ENCODE results near the gene RICTOR. TPM values are rescaled to one million over a fixed set of nuclear protein-coding genes. Genes with fewer than 3 reads are reported as not detected.

Gene RICTOR
- total RNA-seq, 1 donor from 2014 or later, result 42.2 TPM

DNA sequence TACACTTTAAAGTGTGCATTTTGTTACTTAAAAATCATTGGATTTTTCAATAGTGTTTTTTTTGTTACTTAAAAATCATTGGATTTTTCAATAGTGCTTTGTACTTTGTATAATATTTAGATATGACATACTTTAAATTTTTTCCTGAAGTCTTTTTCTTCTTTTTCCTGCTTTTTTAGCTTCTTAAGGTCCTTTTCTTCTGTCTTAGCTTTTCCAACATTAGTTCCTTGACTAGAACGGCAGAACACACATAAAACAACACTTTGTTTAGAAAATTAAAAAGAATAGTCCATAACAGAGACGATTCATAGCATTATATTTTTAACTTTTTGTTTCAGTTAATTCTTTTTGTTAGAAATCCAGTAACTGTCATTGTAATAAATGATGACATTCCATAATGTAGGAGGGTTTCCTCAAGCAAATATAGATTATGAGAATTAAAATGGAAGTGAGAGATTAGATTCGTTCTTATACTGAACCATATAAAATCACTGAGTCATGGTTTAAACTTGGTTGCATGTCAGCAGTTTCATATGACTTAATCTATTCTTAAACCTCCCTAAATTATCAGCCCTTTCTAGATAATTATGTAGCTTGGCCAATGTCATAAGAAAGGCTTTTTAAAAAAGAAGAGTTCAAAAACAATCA, 45.3 kb upstream of the RICTOR start:
- H3K36me3 Mint-ChIP-seq (ENCODE audit: insufficient read depth), result no peaks in the 10 kb centered on the region
- H3K4me3 Mint-ChIP-seq (ENCODE audit: low read depth), result no peak overlapping the region
- H3K27ac Mint-ChIP-seq, result no peak overlapping the region
- H3K27me3 Mint-ChIP-seq, result peaks cover 6% of the 10 kb centered on the region
- no peak for DNase-seq (ENCODE audit: low spot score, unreplicated experiment)
- H3K9me3 Mint-ChIP-seq (ENCODE audit: low read depth), result no peaks in the 10 kb centered on the region
- H3K4me1 Mint-ChIP-seq (ENCODE audit: low read depth), result peaks cover 10% of the 10 kb centered on the region
- TF ChIP-seq, protein P1, sequence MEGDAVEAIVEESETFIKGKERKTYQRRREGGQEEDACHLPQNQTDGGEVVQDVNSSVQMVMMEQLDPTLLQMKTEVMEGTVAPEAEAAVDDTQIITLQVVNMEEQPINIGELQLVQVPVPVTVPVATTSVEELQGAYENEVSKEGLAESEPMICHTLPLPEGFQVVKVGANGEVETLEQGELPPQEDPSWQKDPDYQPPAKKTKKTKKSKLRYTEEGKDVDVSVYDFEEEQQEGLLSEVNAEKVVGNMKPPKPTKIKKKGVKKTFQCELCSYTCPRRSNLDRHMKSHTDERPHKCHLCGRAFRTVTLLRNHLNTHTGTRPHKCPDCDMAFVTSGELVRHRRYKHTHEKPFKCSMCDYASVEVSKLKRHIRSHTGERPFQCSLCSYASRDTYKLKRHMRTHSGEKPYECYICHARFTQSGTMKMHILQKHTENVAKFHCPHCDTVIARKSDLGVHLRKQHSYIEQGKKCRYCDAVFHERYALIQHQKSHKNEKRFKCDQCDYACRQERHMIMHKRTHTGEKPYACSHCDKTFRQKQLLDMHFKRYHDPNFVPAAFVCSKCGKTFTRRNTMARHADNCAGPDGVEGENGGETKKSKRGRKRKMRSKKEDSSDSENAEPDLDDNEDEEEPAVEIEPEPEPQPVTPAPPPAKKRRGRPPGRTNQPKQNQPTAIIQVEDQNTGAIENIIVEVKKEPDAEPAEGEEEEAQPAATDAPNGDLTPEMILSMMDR (IDR thresholded peaks at IDR 0.05; ENCODE audit: unreplicated experiment), result no peak

- no peak for DNase-seq (ENCODE audit: low spot score, unreplicated experiment)
- Mint-ChIP-seq H3K36me3 (ENCODE audit: insufficient read depth) (no peaks in the 10 kb centered on the region), H3K4me1 (ENCODE audit: low read depth) (peaks cover 10% of the 10 kb centered on the region), H3K4me3 (ENCODE audit: low read depth) (no peak overlapping the region), H3K9me3 (ENCODE audit: low read depth) (no peaks in the 10 kb centered on the region), H3K27me3 (peaks cover 3% of the 10 kb centered on the region), H3K27ac (no peak overlapping the region)
- TF ChIP-seq, protein P1 (IDR thresholded peaks at IDR 0.05; ENCODE audit: unreplicated experiment), result no peak
Observed at GRCh38 chr5:39118638-39119037, 44.4 kb upstream of the RICTOR start.

DNA sequence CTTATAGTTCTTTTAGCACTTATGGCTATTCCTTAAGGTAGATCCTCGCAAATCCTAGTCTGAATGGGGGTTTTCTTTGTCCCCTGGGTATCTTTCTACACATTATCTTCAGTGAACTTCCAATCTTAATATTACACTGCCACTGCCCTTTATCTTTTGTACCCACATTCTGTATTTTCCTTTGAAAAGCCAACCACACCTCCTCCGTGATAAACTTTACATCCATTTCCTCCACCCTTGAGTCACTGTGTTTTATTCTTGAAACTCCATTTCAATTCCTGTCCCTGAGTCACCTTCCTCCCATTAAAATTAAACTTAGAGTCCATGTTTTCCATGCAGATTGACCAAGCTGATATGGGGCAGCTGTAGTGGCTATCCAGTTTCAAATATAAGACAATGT, 43.2 kb upstream of the RICTOR start:
- Mint-ChIP-seq H3K36me3 (ENCODE audit: insufficient read depth) (no peaks in the 10 kb centered on the region), H3K4me1 (ENCODE audit: low read depth) (peaks cover 10% of the 10 kb centered on the region), H3K27me3 (peaks cover 3% of the 10 kb centered on the region), H3K9me3 (ENCODE audit: low read depth) (no peaks in the 10 kb centered on the region), H3K4me3 (ENCODE audit: low read depth) (no peak overlapping the region), H3K27ac (no peak overlapping the region)
- TF ChIP-seq, protein P1 (IDR thresholded peaks at IDR 0.05; ENCODE audit: unreplicated experiment), result no peak
- no peak for DNase-seq (ENCODE audit: low spot score, unreplicated experiment)

GRCh38 chr5:39116344-39117170, 42.4 kb upstream of the RICTOR start:
- peaks cover 10% of the 10 kb centered on the region for H3K4me1 Mint-ChIP-seq (ENCODE audit: low read depth)
- DNase-seq (ENCODE audit: low spot score, unreplicated experiment), result no peak
- no peak overlapping the region for H3K27ac Mint-ChIP-seq
- no peaks in the 10 kb centered on the region for H3K27me3 Mint-ChIP-seq
- no peaks in the 10 kb centered on the region for H3K9me3 Mint-ChIP-seq (ENCODE audit: low read depth)
- H3K36me3 Mint-ChIP-seq (ENCODE audit: insufficient read depth), result no peaks in the 10 kb centered on the region
- TF ChIP-seq, protein P1 (IDR thresholded peaks at IDR 0.05; ENCODE audit: unreplicated experiment), result no peak
- H3K4me3 Mint-ChIP-seq (ENCODE audit: low read depth), result no peak overlapping the region

- no peak for DNase-seq (ENCODE audit: low spot score, unreplicated experiment)
- no peaks in the 10 kb centered on the region for H3K9me3 Mint-ChIP-seq (ENCODE audit: low read depth)
- no peak overlapping the region for H3K27ac Mint-ChIP-seq
- H3K4me1 Mint-ChIP-seq (ENCODE audit: low read depth), result peaks cover 10% of the 10 kb centered on the region
- TF ChIP-seq, protein P1 (IDR thresholded peaks at IDR 0.05; ENCODE audit: unreplicated experiment), result no peak
- no peak overlapping the region for H3K4me3 Mint-ChIP-seq (ENCODE audit: low read depth)
- no peaks in the 10 kb centered on the region for H3K36me3 Mint-ChIP-seq (ENCODE audit: insufficient read depth)
- no peaks in the 10 kb centered on the region for H3K27me3 Mint-ChIP-seq
Observed at GRCh38 chr5:39115644-39116343, 41.6 kb upstream of the RICTOR start.

Measured in progenitor cell of endocrine pancreas (in vitro differentiated cells).